ENCODE results near the gene PACRG.

The PACRG gene

GRCh38 chr6:163342571-163343539 lies 615.1 kb downstream of the PACRG start:
- no peak for DNase-seq

- no peak for DNase-seq
These were observed 615.8 kb downstream of the PACRG start for GRCh38 chr6:163343609-163344008.

GRCh38 chr6:163344411-163344810 lies 616.6 kb downstream of the PACRG start:
- DNase-seq, result no peak

GRCh38 chr6:163345931-163346330 lies 618.2 kb downstream of the PACRG start:
- no peak for DNase-seq

- DNase-seq, result no peak
These were observed 618.8 kb downstream of the PACRG start for GRCh38 chr6:163346497-163346961.

GRCh38 chr6:163347021-163347446 lies 619.3 kb downstream of the PACRG start:
- no peak for DNase-seq

GRCh38 chr6:163348789-163349680 lies 621.3 kb downstream of the PACRG start:
- DNase-seq, result no peak

GRCh38 chr6:163349696-163350095 lies 621.9 kb downstream of the PACRG start:
- DNase-seq, result no peak

- DNase-seq, result no peak
These were observed 623.2 kb downstream of the PACRG start for GRCh38 chr6:163351013-163351412.

- no peak for DNase-seq
These were observed 624.4 kb downstream of the PACRG start for GRCh38 chr6:163352011-163352685.

- no peak for DNase-seq
These were observed 625.2 kb downstream of the PACRG start for GRCh38 chr6:163352966-163353365.

GRCh38 chr6:163354085-163354484 lies 626.3 kb downstream of the PACRG start:
- no peak for DNase-seq

- no peak for DNase-seq
These were observed 627.1 kb downstream of the PACRG start for GRCh38 chr6:163354761-163355425.

- no peak for DNase-seq
These were observed 627.7 kb downstream of the PACRG start for GRCh38 chr6:163355426-163355991.

GRCh38 chr6:163356324-163356723 lies 628.5 kb downstream of the PACRG start:
- no peak for DNase-seq

- DNase-seq, result no peak
These were observed 629.0 kb downstream of the PACRG start for GRCh38 chr6:163356743-163357142.

- no peak for DNase-seq
These were observed 636.9 kb downstream of the PACRG start for GRCh38 chr6:163364641-163365040.
